Activated T-cell treated with anti-CD3 and anti-CD28 coated beads, Interleukin-2, amount 50 U/mL, for 1 hour (primary cell): ENCODE data around the gene GSE1.
A peak's percentile ranks its signal among the peaks of the same experiment; 100 is the strongest.

ENCODE experiments used
- DNase-seq: peaks from one replicate; pipeline ENCODE4 v3.0.0-alpha.2; 2020

The GSE1 gene

DNA sequence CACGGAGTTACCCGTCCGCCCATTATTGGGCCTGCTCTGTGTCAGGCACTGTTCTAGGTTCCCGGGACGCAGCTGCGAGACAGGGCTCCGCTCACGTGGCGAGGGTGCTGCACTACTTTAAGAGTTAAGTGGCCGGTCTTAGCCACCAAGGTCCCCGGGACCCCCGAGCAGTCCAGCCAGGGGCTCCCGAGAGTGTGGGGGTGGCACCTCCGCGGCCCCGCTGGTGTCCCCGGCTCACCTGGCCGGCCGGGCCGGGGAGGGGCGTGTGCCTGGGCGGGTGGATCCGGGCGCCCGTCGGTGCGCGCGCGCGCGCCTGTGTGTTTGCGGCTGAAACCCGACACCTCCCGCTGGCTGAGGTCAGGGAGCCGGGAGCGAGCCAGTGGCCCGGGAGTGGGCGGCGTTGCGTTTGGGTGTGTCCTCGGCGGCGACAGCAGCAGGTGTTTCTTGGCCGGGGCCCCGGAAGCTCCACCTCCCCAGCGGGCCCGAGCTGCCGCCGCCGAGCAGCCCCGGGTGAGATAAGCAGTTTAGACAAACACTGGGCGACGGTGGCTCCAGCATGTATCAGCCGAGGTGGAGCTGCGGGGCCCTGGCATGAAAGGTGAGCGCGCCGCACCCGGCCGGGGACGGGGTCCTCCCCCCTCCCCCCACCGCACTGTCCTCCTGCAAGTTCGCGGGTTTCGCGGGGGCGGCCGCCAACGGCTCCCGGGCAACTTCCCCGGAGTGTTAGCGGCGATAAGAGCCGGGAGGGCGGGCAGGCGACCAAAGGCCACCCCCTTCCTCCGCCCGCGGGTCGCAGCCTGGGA, at the start of gene GSE1:
Gene GSE1 (plus strand): TSS at position 522 of the 803 bp plus-strand sequence. CDS start 70 bp downstream, at position 592.
- DNase-seq, result peak; percentile 68

DNA sequence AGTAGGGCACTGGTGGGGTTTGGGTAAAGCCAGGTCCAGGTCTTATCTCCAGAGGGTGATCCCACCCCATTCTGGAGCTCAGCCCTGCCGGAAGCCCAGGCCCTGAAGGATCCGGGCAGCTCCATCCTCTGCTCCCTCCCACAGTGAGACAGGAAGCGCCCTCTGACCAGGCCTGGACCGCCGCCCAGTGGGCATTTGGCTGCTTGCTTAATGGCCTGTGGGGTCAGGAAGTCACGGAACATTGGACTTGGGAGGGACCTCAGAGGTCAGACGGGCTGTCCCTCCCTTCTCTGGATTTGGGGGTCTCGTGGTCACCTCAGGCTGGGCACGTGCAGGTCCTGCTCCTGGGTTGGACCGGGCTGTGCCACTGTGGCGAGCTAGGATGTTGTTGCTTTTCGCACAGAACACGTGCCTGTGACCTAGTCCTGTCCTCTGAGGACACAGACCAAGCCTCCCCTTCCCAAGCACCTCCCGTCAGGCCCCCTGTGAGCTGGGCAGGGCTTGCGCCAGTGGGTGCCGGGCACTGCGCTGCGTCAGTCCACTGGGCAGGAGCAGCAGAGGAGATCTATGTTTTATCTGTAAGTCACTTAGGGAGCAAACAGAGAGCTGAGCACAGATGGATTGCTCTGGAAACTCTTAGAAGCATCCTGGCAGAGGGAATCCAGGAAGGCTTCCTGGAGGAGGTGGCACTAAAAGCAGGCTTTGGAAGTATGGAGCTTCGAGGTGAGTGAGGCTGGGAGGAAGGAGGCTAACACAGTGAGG, 49.4 kb upstream of the GSE1 start:
- no peak for DNase-seq

DNA sequence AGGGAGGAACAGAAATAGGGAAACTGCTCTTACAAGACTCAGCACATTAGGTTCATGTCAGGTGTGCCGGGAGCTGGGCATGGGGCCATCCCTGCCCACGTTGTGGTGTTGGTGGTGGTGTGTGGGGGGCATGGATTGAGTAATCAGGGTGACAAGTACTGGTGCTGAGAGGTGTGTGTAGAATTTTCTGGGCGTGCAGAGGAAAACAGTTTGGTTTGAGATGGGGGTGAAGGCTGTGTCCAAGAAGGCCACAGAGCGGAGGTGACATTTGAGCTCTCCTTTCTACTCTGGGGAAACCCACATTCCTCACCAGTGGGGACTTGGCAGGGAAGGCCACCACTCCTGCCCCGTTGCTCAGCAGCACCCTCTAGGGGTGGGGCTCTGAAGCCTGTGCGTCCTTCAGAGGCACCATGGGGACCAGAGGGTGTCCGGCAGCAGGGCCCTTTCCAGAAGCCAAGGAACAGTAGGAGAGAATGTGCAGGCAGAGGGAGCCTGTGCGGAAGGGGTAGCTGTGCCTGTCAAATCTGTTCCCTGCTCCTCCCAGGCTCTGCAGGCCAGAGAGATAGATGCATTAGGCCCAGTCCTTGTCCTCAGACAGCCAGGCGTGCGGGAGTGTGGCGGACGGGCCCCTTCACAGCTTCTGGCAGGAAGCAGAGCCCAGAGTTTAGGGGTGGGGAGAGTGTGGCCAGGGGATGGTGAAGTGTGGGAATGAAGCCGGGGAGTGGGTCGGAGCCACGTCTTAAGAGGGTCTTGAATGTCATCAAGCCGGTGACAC, 48.7 kb upstream of the GSE1 start:
- DNase-seq, result peak; percentile 51

DNA sequence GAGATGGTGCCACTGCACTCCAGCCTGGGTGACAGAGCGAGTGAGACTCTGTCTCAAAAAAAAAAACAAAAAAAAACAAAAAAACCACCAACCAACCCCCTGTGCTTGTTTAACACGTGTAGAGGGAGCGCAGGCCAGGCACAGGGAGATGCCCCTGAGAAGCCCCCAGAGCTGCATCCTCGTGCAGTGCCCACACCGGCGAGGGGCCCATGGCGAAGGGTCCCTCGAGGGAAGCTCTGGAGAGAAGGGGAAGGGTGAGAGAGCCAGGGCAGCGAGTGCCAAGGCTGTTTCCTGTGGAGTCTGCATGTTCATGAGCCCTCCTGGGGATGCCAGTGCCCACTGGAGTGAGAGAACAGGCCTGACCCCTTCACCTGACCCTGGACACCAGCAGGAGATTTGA, 47.8 kb upstream of the GSE1 start:
- no peak for DNase-seq

GRCh38 chr16:85565801-85566526, 47.2 kb upstream of the GSE1 start:
- no peak for DNase-seq

GRCh38 chr16:85566561-85567100, 46.5 kb upstream of the GSE1 start:
- no peak for DNase-seq

- no peak for DNase-seq
These were observed 45.8 kb upstream of the GSE1 start for GRCh38 chr16:85567101-85567866.

- DNase-seq, result no peak
These were observed 45.2 kb upstream of the GSE1 start for GRCh38 chr16:85567935-85568334.

- DNase-seq, result no peak
These were observed 44.6 kb upstream of the GSE1 start for GRCh38 chr16:85568519-85568918.

DNA sequence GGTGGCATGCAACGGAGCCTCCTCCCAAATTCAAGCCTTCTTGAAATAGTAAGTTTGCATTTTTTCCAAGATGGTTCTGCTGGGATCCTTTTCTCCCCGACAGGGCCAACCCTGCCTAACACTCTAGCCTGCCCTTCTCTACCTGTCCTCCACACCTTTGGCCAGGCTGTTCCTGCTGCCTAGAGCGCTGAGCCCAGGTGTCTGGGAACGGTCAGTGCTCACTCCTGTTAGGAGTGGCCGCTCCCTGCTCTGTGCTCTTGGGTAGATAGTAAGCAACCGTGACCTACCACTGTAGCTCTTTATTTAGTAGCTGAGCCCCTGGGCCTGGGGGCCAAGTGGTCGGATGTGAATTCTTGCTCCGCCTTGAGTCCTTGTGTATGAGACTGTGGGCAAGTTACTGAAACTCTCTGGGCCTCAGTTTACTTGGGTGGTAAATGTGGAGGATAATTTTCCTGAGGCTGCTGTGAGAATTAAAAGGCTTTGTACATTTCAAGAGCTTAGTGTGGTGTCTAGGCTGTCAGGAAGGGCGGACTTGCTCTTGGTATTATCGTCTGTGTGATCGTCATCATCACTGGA, 44.0 kb upstream of the GSE1 start:
- DNase-seq, result no peak

GRCh38 chr16:85569615-85570212, 43.4 kb upstream of the GSE1 start:
- peak; percentile 34 for DNase-seq

- DNase-seq, result peak; percentile 27
These were observed 42.8 kb upstream of the GSE1 start for GRCh38 chr16:85570213-85570734.

GRCh38 chr16:85570735-85571562, 42.2 kb upstream of the GSE1 start:
- no peak for DNase-seq

- no peak for DNase-seq
These were observed 41.6 kb upstream of the GSE1 start for GRCh38 chr16:85571563-85571812.

DNA sequence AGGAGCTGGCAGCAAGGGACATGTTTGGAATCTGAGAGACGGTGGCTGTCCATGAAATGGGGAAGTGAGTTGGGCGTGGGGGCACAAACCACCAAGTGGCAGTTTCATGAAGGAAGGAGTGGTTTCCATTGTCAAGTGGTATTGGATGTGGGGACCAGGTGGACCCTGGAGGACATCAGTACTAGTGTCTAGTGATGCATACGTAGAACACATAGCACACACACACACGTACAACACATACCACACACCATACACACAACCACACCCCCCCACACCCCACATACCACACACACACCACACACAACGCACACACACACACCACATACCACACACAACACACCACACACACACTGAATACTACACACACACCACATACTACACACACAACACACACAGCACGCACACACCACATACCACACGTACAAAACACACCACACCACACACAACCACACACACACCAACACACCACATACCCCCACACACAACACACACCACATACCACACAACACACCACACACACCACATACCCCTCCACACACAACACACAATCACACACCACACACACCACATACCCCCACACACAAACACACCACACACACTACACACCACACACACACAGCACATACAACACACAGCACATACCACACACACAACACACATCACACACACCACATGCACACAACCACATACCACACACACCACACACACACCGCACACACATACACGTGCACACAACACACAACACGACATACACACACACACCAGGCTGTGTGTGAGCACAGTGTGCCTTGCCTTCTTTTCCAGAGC, 41.1 kb upstream of the GSE1 start:
- DNase-seq, result no peak

- DNase-seq, result no peak
These were observed 40.0 kb upstream of the GSE1 start for GRCh38 chr16:85573045-85573695.

GRCh38 chr16:85573696-85574641, 39.2 kb upstream of the GSE1 start:
- DNase-seq, result no peak
